ENCODE results near the gene PPP1R12B. TPM values are rescaled to one million over a fixed set of nuclear protein-coding genes. Genes with fewer than 3 reads are reported as not detected.
A peak's percentile ranks its signal among the peaks of the same experiment; 100 is the strongest.

Gene PPP1R12B
- total RNA-seq, 1 donor from 2014 or later: 21.8 TPM

- Mint-ChIP-seq H3K27me3 (ENCODE audit: insufficient read depth, low read depth) (peaks cover 2% of the 10 kb centered on the region), H3K9me3 (no peaks in the 10 kb centered on the region), H3K36me3 (peaks cover 1% of the 10 kb centered on the region), H3K4me3 (no peak overlapping the region), H3K4me1 (peaks cover 47% of the 10 kb centered on the region), H3K27ac (no peak overlapping the region)
- no peak overlapping the region for H2AFZ ChIP-seq (replicated peaks)
- no peak for DNase-seq (ENCODE audit: low spot score)
- no peaks in the 10 kb centered on the region for H4K20me1 ChIP-seq (ENCODE audit: low read depth)
- peaks cover 47% of the 10 kb centered on the region for H3K4me1 ChIP-seq
- no peaks in the 10 kb centered on the region for H3K36me3 ChIP-seq
- H3K9me3 ChIP-seq (ENCODE audit: low read depth): no peaks in the 10 kb centered on the region
- H3K4me2 ChIP-seq: peak overlapping the region; percentile 66
- no peak overlapping the region for H3K4me3 ChIP-seq
- H3K27me3 ChIP-seq: no peaks in the 10 kb centered on the region
- H3K27ac ChIP-seq: no peak overlapping the region
- no peaks in the 10 kb centered on the region for H3K79me2 ChIP-seq (ENCODE audit: low read depth)
- TF ChIP-seq EZH2phosphoT487 (IDR thresholded peaks at IDR 0.05) (no peak), EZH2 (IDR thresholded peaks at IDR 0.05) (no peak), CTCF (IDR thresholded peaks at IDR 0.05) (no peak)
- H3K9ac ChIP-seq: no peak overlapping the region
- peaks cover 7% of the 10 kb centered on the region for H3F3A ChIP-seq (ENCODE audit: low read depth)
Observed at GRCh38 chr1:202576816-202577215, 228.3 kb downstream of the PPP1R12B start.

- H3K36me3 Mint-ChIP-seq: peaks cover 4% of the 10 kb centered on the region
- Histone ChIP-seq H3K27ac (no peak overlapping the region), H3K9ac (no peak overlapping the region), H4K20me1 (ENCODE audit: low read depth) (no peaks in the 10 kb centered on the region), H3K79me2 (ENCODE audit: low read depth) (no peaks in the 10 kb centered on the region), H3K4me3 (no peak overlapping the region), H3K9me3 (ENCODE audit: low read depth) (no peaks in the 10 kb centered on the region), H2AFZ (replicated peaks) (no peak overlapping the region), H3K4me1 (peaks cover 47% of the 10 kb centered on the region), H3K36me3 (no peaks in the 10 kb centered on the region), H3K27me3 (no peaks in the 10 kb centered on the region), H3F3A (ENCODE audit: low read depth) (peaks cover 7% of the 10 kb centered on the region), H3K4me2 (peak overlapping the region; percentile 66)
- peak overlapping the region; percentile 22 for H3K4me3 Mint-ChIP-seq
- H3K27ac Mint-ChIP-seq: peak overlapping the region; percentile 73
- no peak for DNase-seq (ENCODE audit: low spot score)
- H3K4me1 Mint-ChIP-seq: peaks cover 47% of the 10 kb centered on the region
- TF ChIP-seq EZH2 (IDR thresholded peaks at IDR 0.05) (no peak), CTCF (IDR thresholded peaks at IDR 0.05) (no peak), EZH2phosphoT487 (IDR thresholded peaks at IDR 0.05) (no peak)
- peaks cover 2% of the 10 kb centered on the region for H3K27me3 Mint-ChIP-seq (ENCODE audit: insufficient read depth, low read depth)
- no peaks in the 10 kb centered on the region for H3K9me3 Mint-ChIP-seq
Observed at GRCh38 chr1:202577381-202577780, 228.9 kb downstream of the PPP1R12B start.

- Mint-ChIP-seq H3K4me1 (peaks cover 47% of the 10 kb centered on the region), H3K27ac (peak overlapping the region; percentile 92), H3K27me3 (ENCODE audit: insufficient read depth, low read depth) (peaks cover 2% of the 10 kb centered on the region), H3K9me3 (no peaks in the 10 kb centered on the region), H3K36me3 (peaks cover 4% of the 10 kb centered on the region), H3K4me3 (peak overlapping the region; percentile 25)
- H3K4me2 ChIP-seq: peak overlapping the region; percentile 66
- no peaks in the 10 kb centered on the region for H3K9me3 ChIP-seq (ENCODE audit: low read depth)
- no peaks in the 10 kb centered on the region for H3K79me2 ChIP-seq (ENCODE audit: low read depth)
- H3F3A ChIP-seq (ENCODE audit: low read depth): peaks cover 7% of the 10 kb centered on the region
- no peak overlapping the region for H2AFZ ChIP-seq (replicated peaks)
- H3K36me3 ChIP-seq: no peaks in the 10 kb centered on the region
- peaks cover 47% of the 10 kb centered on the region for H3K4me1 ChIP-seq
- H3K27me3 ChIP-seq: no peaks in the 10 kb centered on the region
- DNase-seq (ENCODE audit: low spot score): peak; percentile 45
- H4K20me1 ChIP-seq (ENCODE audit: low read depth): no peaks in the 10 kb centered on the region
- peak overlapping the region; percentile 23 for H3K27ac ChIP-seq
- no peak overlapping the region for H3K9ac ChIP-seq
- no peak overlapping the region for H3K4me3 ChIP-seq
- TF ChIP-seq CTCF (IDR thresholded peaks at IDR 0.05) (no peak), EZH2phosphoT487 (IDR thresholded peaks at IDR 0.05) (no peak), EZH2 (IDR thresholded peaks at IDR 0.05) (no peak)
Observed at GRCh38 chr1:202578001-202578504, 229.6 kb downstream of the PPP1R12B start.

All from neural progenitor cell (in vitro differentiated cells).